ENCODE results near the gene TCFL5.

TCFL5 gene

GRCh38 chr20:62845416-62846160 lies 16.0 kb downstream of the TCFL5 start:
- Histone ChIP-seq H3K9ac (ENCODE audit: low read length) (no peak overlapping the region), H3K9me2 (replicated peaks; ENCODE audit: insufficient read depth, low read length) (no peaks in the 10 kb centered on the region), H3K9me3 (ENCODE audit: insufficient read depth, low read length) (no peaks in the 10 kb centered on the region), H3F3A (ENCODE audit: insufficient read depth) (no peaks in the 10 kb centered on the region), H2AFZ (ENCODE audit: low read depth, low read length, severe bottlenecking) (no peak overlapping the region), H4K20me1 (ENCODE audit: low read depth, low read length) (no peaks in the 10 kb centered on the region), H3K4me3 (ENCODE audit: insufficient read depth, low read length, poor library complexity, severe bottlenecking) (no peak overlapping the region), H3K36me3 (ENCODE audit: low read length) (no peaks in the 10 kb centered on the region), H3K79me2 (ENCODE audit: insufficient read depth, low read length) (no peaks in the 10 kb centered on the region), H3K4me2 (ENCODE audit: low read depth, low read length, poor library complexity, severe bottlenecking) (no peak overlapping the region), H3K27me3 (ENCODE audit: low read length) (no peaks in the 10 kb centered on the region), H3K27ac (ENCODE audit: low read depth, low read length) (no peak overlapping the region)
- TF ChIP-seq CTCF (IDR thresholded peaks at IDR 0.05; ENCODE audit: insufficient read depth, low read length, poor library complexity, severe bottlenecking) (no peak), EZH2phosphoT487 (conservative IDR thresholded peaks at IDR 0.05; ENCODE audit: low read length) (no peak)

GRCh38 chr20:62844182-62844581 lies 17.4 kb downstream of the TCFL5 start:
- H3K9me3 ChIP-seq (ENCODE audit: insufficient read depth, low read length): no peaks in the 10 kb centered on the region
- H3K27me3 ChIP-seq (ENCODE audit: low read length): no peaks in the 10 kb centered on the region
- H3K79me2 ChIP-seq (ENCODE audit: insufficient read depth, low read length): no peaks in the 10 kb centered on the region
- no peaks in the 10 kb centered on the region for H3K36me3 ChIP-seq (ENCODE audit: low read length)
- TF ChIP-seq CTCF (IDR thresholded peaks at IDR 0.05; ENCODE audit: insufficient read depth, low read length, poor library complexity, severe bottlenecking): no peak
- no peak for TF ChIP-seq EZH2phosphoT487 (conservative IDR thresholded peaks at IDR 0.05; ENCODE audit: low read length)
- H3F3A ChIP-seq (ENCODE audit: insufficient read depth): no peaks in the 10 kb centered on the region
- no peak overlapping the region for H3K27ac ChIP-seq (ENCODE audit: low read depth, low read length)
- H3K9me2 ChIP-seq (replicated peaks; ENCODE audit: insufficient read depth, low read length): no peaks in the 10 kb centered on the region
- no peak overlapping the region for H3K9ac ChIP-seq (ENCODE audit: low read length)
- no peak overlapping the region for H3K4me3 ChIP-seq (ENCODE audit: insufficient read depth, low read length, poor library complexity, severe bottlenecking)
- H3K4me2 ChIP-seq (ENCODE audit: low read depth, low read length, poor library complexity, severe bottlenecking): no peak overlapping the region
- no peaks in the 10 kb centered on the region for H4K20me1 ChIP-seq (ENCODE audit: low read depth, low read length)
- no peak overlapping the region for H2AFZ ChIP-seq (ENCODE audit: low read depth, low read length, severe bottlenecking)

GRCh38 chr20:62843656-62844055 lies 18.0 kb downstream of the TCFL5 start:
- no peak overlapping the region for H2AFZ ChIP-seq (ENCODE audit: low read depth, low read length, severe bottlenecking)
- H4K20me1 ChIP-seq (ENCODE audit: low read depth, low read length): no peaks in the 10 kb centered on the region
- no peak overlapping the region for H3K4me2 ChIP-seq (ENCODE audit: low read depth, low read length, poor library complexity, severe bottlenecking)
- H3K9ac ChIP-seq (ENCODE audit: low read length): no peak overlapping the region
- no peaks in the 10 kb centered on the region for H3K36me3 ChIP-seq (ENCODE audit: low read length)
- H3K79me2 ChIP-seq (ENCODE audit: insufficient read depth, low read length): no peaks in the 10 kb centered on the region
- TF ChIP-seq EZH2phosphoT487 (conservative IDR thresholded peaks at IDR 0.05; ENCODE audit: low read length) (no peak), CTCF (IDR thresholded peaks at IDR 0.05; ENCODE audit: insufficient read depth, low read length, poor library complexity, severe bottlenecking) (no peak)
- no peak overlapping the region for H3K4me3 ChIP-seq (ENCODE audit: insufficient read depth, low read length, poor library complexity, severe bottlenecking)
- no peak overlapping the region for H3K27ac ChIP-seq (ENCODE audit: low read depth, low read length)
- no peaks in the 10 kb centered on the region for H3K9me2 ChIP-seq (replicated peaks; ENCODE audit: insufficient read depth, low read length)
- no peaks in the 10 kb centered on the region for H3K9me3 ChIP-seq (ENCODE audit: insufficient read depth, low read length)
- H3K27me3 ChIP-seq (ENCODE audit: low read length): no peaks in the 10 kb centered on the region
- H3F3A ChIP-seq (ENCODE audit: insufficient read depth): no peaks in the 10 kb centered on the region

Measured in SU-DHL-6 (cell line).